ENCODE measurements around the gene KICS2. TPM values are rescaled to one million over a fixed set of nuclear protein-coding genes. Genes with fewer than 3 reads are reported as not detected.

Gene KICS2
- total RNA-seq, 4 donors from 2014 or later: 5.1 to 17.9 (median 11.0) TPM

GRCh38 chr12:64216239-64216638 is 5.9 kb downstream of the KICS2 start:
- Histone ChIP-seq H3K9me3 (no peaks in the 10 kb centered on the region), H3K27me3 (no peaks in the 10 kb centered on the region), H3K27ac (no peak overlapping the region), H3K4me1 (peaks cover 6 to 8% of the 10 kb centered on the region in 2 donors), H3K4me3 (no peak overlapping the region), H3K36me3 (peaks cover 0 to 35% of the 10 kb centered on the region in 2 donors)
- intact Hi-C loops (cut with DNase I; ENCODE audit: low total_unique reads) (no loop called here), in situ Hi-C loops (cut with MboI; ENCODE audit: low sequenced_read_pairs in 4 of 4) (no loop called here)
- DNase-seq (no peak), ATAC-seq (no peak)
- TF ChIP-seq POLR2A (IDR thresholded peaks at IDR 0.05) (no peak), CTCF (IDR thresholded peaks at IDR 0.05 in 4 of 5, conservative IDR thresholded peaks at IDR 0.05 in 1 of 5) (no peak)

- no peak for TF ChIP-seq CTCF (IDR thresholded peaks at IDR 0.05 in 4 of 5, conservative IDR thresholded peaks at IDR 0.05 in 1 of 5)
- TF ChIP-seq POLR2A (IDR thresholded peaks at IDR 0.05): no peak
- no peak overlapping the region for H3K27ac ChIP-seq
- no peak for ATAC-seq
- DNase-seq: no peak
- intact Hi-C loops (cut with DNase I; ENCODE audit: low total_unique reads) (no loop called here), in situ Hi-C loops (cut with MboI; ENCODE audit: low sequenced_read_pairs in 4 of 4) (no loop called here)
- no peaks in the 10 kb centered on the region for H3K9me3 ChIP-seq
- no peaks in the 10 kb centered on the region for H3K4me1 ChIP-seq
- H3K36me3 ChIP-seq: peaks cover 0 to 35% of the 10 kb centered on the region in 2 donors
- H3K4me3 ChIP-seq: no peak overlapping the region
- no peaks in the 10 kb centered on the region for H3K27me3 ChIP-seq
Observed at GRCh38 chr12:64212119-64212746, 9.9 kb downstream of the KICS2 start.

GRCh38 chr12:64207453-64207852 is 14.6 kb downstream of the KICS2 start:
- H3K4me1 ChIP-seq: no peaks in the 10 kb centered on the region
- no peak overlapping the region for H3K27ac ChIP-seq
- H3K9me3 ChIP-seq: no peaks in the 10 kb centered on the region
- in situ Hi-C loops (cut with MboI; ENCODE audit: low sequenced_read_pairs in 4 of 4): no loop called here
- no peak for ATAC-seq
- H3K36me3 ChIP-seq: peaks cover 0 to 6% of the 10 kb centered on the region in 2 donors
- no peak for TF ChIP-seq CTCF (IDR thresholded peaks at IDR 0.05 in 4 of 5, conservative IDR thresholded peaks at IDR 0.05 in 1 of 5)
- TF ChIP-seq POLR2A (IDR thresholded peaks at IDR 0.05): no peak
- H3K27me3 ChIP-seq: no peaks in the 10 kb centered on the region
- DNase-seq: no peak
- no peak overlapping the region for H3K4me3 ChIP-seq
- intact Hi-C loops (cut with DNase I; ENCODE audit: low total_unique reads): no loop called here

GRCh38 chr12:64205542-64205941 is 16.6 kb downstream of the KICS2 start:
- no peaks in the 10 kb centered on the region for H3K9me3 ChIP-seq
- H3K36me3 ChIP-seq: no peaks in the 10 kb centered on the region
- TF ChIP-seq POLR2A (IDR thresholded peaks at IDR 0.05) (no peak), CTCF (IDR thresholded peaks at IDR 0.05 in 4 of 5, conservative IDR thresholded peaks at IDR 0.05 in 1 of 5) (no peak)
- intact Hi-C loops (cut with DNase I; ENCODE audit: low total_unique reads): no loop called here
- H3K4me3 ChIP-seq: no peak overlapping the region
- H3K4me1 ChIP-seq: no peaks in the 10 kb centered on the region
- DNase-seq: no peak
- in situ Hi-C loops (cut with MboI; ENCODE audit: low sequenced_read_pairs in 4 of 4): no loop called here
- H3K27ac ChIP-seq: no peak overlapping the region
- ATAC-seq: no peak
- no peaks in the 10 kb centered on the region for H3K27me3 ChIP-seq

- no peak overlapping the region for H3K27ac ChIP-seq
- intact Hi-C loops (cut with DNase I; ENCODE audit: low total_unique reads): no loop called here
- no peak overlapping the region for H3K4me3 ChIP-seq
- no peaks in the 10 kb centered on the region for H3K27me3 ChIP-seq
- H3K4me1 ChIP-seq: no peaks in the 10 kb centered on the region
- ATAC-seq (no peak), DNase-seq (no peak)
- H3K9me3 ChIP-seq: no peaks in the 10 kb centered on the region
- no peaks in the 10 kb centered on the region for H3K36me3 ChIP-seq
- TF ChIP-seq POLR2A (IDR thresholded peaks at IDR 0.05): no peak
- TF ChIP-seq CTCF (IDR thresholded peaks at IDR 0.05 in 4 of 5, conservative IDR thresholded peaks at IDR 0.05 in 1 of 5): no peak
- in situ Hi-C loops (cut with MboI; ENCODE audit: low sequenced_read_pairs in 4 of 4): no loop called here
Observed at GRCh38 chr12:64203775-64204174, 18.3 kb downstream of the KICS2 start.

All from gastrocnemius medialis (tissue), 4 donors.